GM12878 (cell line): ENCODE measurements around the gene ZNF689. TPM values are rescaled to one million over a fixed set of nuclear protein-coding genes. Genes with fewer than 3 reads are reported as not detected.

Experiments used
- ASH2L ChIP-seq: fragments of 300-600, 200-600 bp; sonication (generic); IDR thresholded peaks from 2 replicates; pipeline ENCODE4 v1.6.1; 2017; ENCODE audit warnings: low read depth, mild to moderate bottlenecking, borderline replicate concordance
- BACH1 ChIP-seq: fragments of 450-650 bp; IDR thresholded peaks from 2 replicates; pipeline ENCODE4 v1.6.1; 2017; ENCODE audit warnings: mild to moderate bottlenecking, borderline replicate concordance
- E4F1 ChIP-seq: fragments of 450-650 bp; IDR thresholded peaks from 2 replicates; pipeline ENCODE4 v1.6.1; 2018; ENCODE audit warnings: borderline replicate concordance, mild to moderate bottlenecking; ENCODE audit not compliant: partially characterized antibody
- GABPA ChIP-seq: IDR thresholded peaks from 2 replicates; pipeline ENCODE4 v1.6.1; 2014; ENCODE audit warnings: antibody characterized with exemption, low read depth, mild to moderate bottlenecking, inconsistent platforms
- IRF4 ChIP-seq: IDR thresholded peaks from 2 replicates; pipeline ENCODE4 v1.6.1; 2011; ENCODE audit warnings: low read depth, low read length
- KAT2A ChIP-seq: conservative IDR thresholded peaks from 2 replicates; pipeline ENCODE4 v1.6.1; 2011; ENCODE audit warnings: low read depth, low read length; ENCODE audit not compliant: control insufficient read depth
- NR2F1 ChIP-seq: fragments of 450-650 bp; conservative IDR thresholded peaks from 2 replicates; pipeline ENCODE4 v1.6.1; 2017; ENCODE audit warnings: mild to moderate bottlenecking
- POLR2A ChIP-seq: IDR thresholded peaks from 2 replicates; pipeline ENCODE4 v1.6.1; 2011; ENCODE audit warnings: low read depth, mild to moderate bottlenecking, low read length
- SMAD1 ChIP-seq: fragments of 450-650 bp; IDR thresholded peaks from 2 replicates; pipeline ENCODE4 v1.6.1; 2018; ENCODE audit warnings: mild to moderate bottlenecking, low read depth; ENCODE audit not compliant: partially characterized antibody
- SREBF1 ChIP-seq: IDR thresholded peaks from 2 replicates; pipeline ENCODE4 v1.6.1; 2012; ENCODE audit warnings: mild to moderate bottlenecking, low read length
- SRF ChIP-seq, 2 experiments: IDR thresholded peaks; 2 replicates each; pipeline ENCODE4 v1.6.1; 2011; ENCODE audit warnings: low read depth in 2 of 2, low read length in 2 of 2, mild to moderate bottlenecking in 1 of 2, moderate library complexity in 1 of 2
- TAF1 ChIP-seq: IDR thresholded peaks from 2 replicates; pipeline ENCODE4 v1.6.1; 2011; ENCODE audit warnings: mild to moderate bottlenecking, low read depth, low read length, borderline replicate concordance
- ZBED1 ChIP-seq: IDR thresholded peaks from 2 replicates; pipeline ENCODE4 v1.6.1; 2016; ENCODE audit warnings: borderline replicate concordance
- ZSCAN29 ChIP-seq: fragments of 450-650 bp; IDR thresholded peaks from 2 replicates; pipeline ENCODE4 v1.6.1; 2017; ENCODE audit warnings: mild to moderate bottlenecking, moderate library complexity
- ZZZ3 ChIP-seq: IDR thresholded peaks from 2 replicates; pipeline ENCODE4 v1.6.1; 2011; ENCODE audit warnings: low read depth; ENCODE audit not compliant: control insufficient read depth, insufficient read length
- polyA plus RNA-seq, 11 experiments: library from polyadenylated mRNA; depleted of rRNA in 4 of 11; unstranded in 6 of 11; stranded (reverse) in 5 of 11; fragments of >200 nt; fragmentation: Nextera tagmentation in 4 of 11; fragmentation: Illumina TruSeq in 1 of 11; extraction: Ambion mirVana in 4 of 11; extraction: Trizol in 1 of 11; gene quantifications; 1 replicate in 1 of 11; 2 replicates in 10 of 11; pipeline versions ENCODE4 v1.2.1 to v1.2.3, GENCODE V29; 2011 to 2016; ENCODE audit warnings: inconsistent platforms in 2 of 11, missing spikeins in 2 of 11, low read depth in 1 of 11
- total RNA-seq, 4 experiments: library from RNA; depleted of rRNA in 3 of 4; stranded (reverse); fragments of >200 nt in 3 of 4; fragmentation: Illumina TruSeq in 1 of 4; extraction: Trizol in 1 of 4; gene quantifications; 2 replicates each; pipeline versions ENCODE4 v1.2.1 to v1.2.3, GENCODE V29; 2013 to 2021
- TF ChIP-seq, protein P1 (sequence below): IDR thresholded peaks from 2 replicates; pipeline ENCODE4 v1.6.1; 2011; ENCODE audit warnings: low read depth, mild to moderate bottlenecking, low read length, moderate library complexity, borderline replicate concordance; ENCODE audit errors: extremely low read depth
- TF ChIP-seq, protein P2 (sequence below): fragments of 450-650 bp; formaldehyde crosslinking; IDR thresholded peaks from 2 replicates; pipeline ENCODE4 v1.4.0; 2020; ENCODE audit warnings: mild to moderate bottlenecking, moderate library complexity
- TF ChIP-seq, protein P3 (sequence below): IDR thresholded peaks from 2 replicates; pipeline ENCODE4 v1.6.1; 2012; ENCODE audit warnings: mild to moderate bottlenecking, low read depth, low read length
- TF ChIP-seq, protein P4 (sequence below): fragments of 450-650 bp; IDR thresholded peaks from 2 replicates; pipeline ENCODE4 v1.6.1; 2016; ENCODE audit warnings: mild to moderate bottlenecking

The ZNF689 gene
- total and polyA plus RNA-seq, 10 of the 15 experiments (the other 5 are each of a cell fraction or from before 2014, with no cell fraction given): 4.7 to 13.2 (median 8.5) TPM

- TF ChIP-seq E4F1 (no peak), ASH2L (no peak), SRF (IDR thresholded peaks at IDR 0.05; ENCODE audit: low read depth in 2 of 2, low read length in 2 of 2) (no peak), ZSCAN29 (no peak), SMAD1 (no peak), ZZZ3 (no peak), NR2F1 (no peak), IRF4 (no peak), GABPA (peak; percentile 70; the same call in 1 of the 2 replicates), ZBED1 (no peak), TAF1 (peak; percentile 59; the same call in 1 of the 2 replicates), KAT2A (no peak), POLR2A (peak; percentile 73), SREBF1 (no peak), BACH1 (peak; percentile 35; the same call in 1 of the 2 replicates)
- TF ChIP-seq, protein P1, sequence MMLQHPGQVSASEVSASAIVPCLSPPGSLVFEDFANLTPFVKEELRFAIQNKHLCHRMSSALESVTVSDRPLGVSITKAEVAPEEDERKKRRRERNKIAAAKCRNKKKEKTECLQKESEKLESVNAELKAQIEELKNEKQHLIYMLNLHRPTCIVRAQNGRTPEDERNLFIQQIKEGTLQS: no peak
- TF ChIP-seq, protein P2, sequence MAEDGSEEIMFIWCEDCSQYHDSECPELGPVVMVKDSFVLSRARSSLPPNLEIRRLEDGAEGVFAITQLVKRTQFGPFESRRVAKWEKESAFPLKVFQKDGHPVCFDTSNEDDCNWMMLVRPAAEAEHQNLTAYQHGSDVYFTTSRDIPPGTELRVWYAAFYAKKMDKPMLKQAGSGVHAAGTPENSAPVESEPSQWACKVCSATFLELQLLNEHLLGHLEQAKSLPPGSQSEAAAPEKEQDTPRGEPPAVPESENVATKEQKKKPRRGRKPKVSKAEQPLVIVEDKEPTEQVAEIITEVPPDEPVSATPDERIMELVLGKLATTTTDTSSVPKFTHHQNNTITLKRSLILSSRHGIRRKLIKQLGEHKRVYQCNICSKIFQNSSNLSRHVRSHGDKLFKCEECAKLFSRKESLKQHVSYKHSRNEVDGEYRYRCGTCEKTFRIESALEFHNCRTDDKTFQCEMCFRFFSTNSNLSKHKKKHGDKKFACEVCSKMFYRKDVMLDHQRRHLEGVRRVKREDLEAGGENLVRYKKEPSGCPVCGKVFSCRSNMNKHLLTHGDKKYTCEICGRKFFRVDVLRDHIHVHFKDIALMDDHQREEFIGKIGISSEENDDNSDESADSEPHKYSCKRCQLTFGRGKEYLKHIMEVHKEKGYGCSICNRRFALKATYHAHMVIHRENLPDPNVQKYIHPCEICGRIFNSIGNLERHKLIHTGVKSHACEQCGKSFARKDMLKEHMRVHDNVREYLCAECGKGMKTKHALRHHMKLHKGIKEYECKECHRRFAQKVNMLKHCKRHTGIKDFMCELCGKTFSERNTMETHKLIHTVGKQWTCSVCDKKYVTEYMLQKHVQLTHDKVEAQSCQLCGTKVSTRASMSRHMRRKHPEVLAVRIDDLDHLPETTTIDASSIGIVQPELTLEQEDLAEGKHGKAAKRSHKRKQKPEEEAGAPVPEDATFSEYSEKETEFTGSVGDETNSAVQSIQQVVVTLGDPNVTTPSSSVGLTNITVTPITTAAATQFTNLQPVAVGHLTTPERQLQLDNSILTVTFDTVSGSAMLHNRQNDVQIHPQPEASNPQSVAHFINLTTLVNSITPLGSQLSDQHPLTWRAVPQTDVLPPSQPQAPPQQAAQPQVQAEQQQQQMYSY (CRISPR knock-in tag): no peak
- TF ChIP-seq, protein P3, sequence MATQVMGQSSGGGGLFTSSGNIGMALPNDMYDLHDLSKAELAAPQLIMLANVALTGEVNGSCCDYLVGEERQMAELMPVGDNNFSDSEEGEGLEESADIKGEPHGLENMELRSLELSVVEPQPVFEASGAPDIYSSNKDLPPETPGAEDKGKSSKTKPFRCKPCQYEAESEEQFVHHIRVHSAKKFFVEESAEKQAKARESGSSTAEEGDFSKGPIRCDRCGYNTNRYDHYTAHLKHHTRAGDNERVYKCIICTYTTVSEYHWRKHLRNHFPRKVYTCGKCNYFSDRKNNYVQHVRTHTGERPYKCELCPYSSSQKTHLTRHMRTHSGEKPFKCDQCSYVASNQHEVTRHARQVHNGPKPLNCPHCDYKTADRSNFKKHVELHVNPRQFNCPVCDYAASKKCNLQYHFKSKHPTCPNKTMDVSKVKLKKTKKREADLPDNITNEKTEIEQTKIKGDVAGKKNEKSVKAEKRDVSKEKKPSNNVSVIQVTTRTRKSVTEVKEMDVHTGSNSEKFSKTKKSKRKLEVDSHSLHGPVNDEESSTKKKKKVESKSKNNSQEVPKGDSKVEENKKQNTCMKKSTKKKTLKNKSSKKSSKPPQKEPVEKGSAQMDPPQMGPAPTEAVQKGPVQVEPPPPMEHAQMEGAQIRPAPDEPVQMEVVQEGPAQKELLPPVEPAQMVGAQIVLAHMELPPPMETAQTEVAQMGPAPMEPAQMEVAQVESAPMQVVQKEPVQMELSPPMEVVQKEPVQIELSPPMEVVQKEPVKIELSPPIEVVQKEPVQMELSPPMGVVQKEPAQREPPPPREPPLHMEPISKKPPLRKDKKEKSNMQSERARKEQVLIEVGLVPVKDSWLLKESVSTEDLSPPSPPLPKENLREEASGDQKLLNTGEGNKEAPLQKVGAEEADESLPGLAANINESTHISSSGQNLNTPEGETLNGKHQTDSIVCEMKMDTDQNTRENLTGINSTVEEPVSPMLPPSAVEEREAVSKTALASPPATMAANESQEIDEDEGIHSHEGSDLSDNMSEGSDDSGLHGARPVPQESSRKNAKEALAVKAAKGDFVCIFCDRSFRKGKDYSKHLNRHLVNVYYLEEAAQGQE: no peak
- TF ChIP-seq, protein P4, sequence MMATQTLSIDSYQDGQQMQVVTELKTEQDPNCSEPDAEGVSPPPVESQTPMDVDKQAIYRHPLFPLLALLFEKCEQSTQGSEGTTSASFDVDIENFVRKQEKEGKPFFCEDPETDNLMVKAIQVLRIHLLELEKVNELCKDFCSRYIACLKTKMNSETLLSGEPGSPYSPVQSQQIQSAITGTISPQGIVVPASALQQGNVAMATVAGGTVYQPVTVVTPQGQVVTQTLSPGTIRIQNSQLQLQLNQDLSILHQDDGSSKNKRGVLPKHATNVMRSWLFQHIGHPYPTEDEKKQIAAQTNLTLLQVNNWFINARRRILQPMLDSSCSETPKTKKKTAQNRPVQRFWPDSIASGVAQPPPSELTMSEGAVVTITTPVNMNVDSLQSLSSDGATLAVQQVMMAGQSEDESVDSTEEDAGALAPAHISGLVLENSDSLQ: no peak
These were observed 48.9 kb downstream of the ZNF689 start (continued) for GRCh38 chr16:30561089-30561816.
